RWPE2 (cell line): ENCODE data around the gene RCL1.

Source experiments
- ATAC-seq: fragments of 200-7000 bp; cut with Tn5 transposase; 3 replicates; pipeline ENCODE4 v1.9.1; 2021; ENCODE audit warnings: low read depth
- DNase-seq: peaks from one replicate; pipeline ENCODE4 v3.0.0-alpha.2; 2020; ENCODE audit warnings: low spot score
- H3K27ac ChIP-seq: fragments of 450-650 bp; 2 replicates; pipeline ENCODE4 v1.5.1; 2017; ENCODE audit warnings: mild to moderate bottlenecking; ENCODE audit not compliant: poor library complexity, severe bottlenecking
- H3K27me3 ChIP-seq: fragments of 250-450 bp; sonication (Bioruptor Pico); 2 replicates; pipeline ENCODE4 v1.5.1; 2021; ENCODE audit warnings: mild to moderate bottlenecking, moderate library complexity; ENCODE audit not compliant: insufficient read depth, poor library complexity, severe bottlenecking
- H3K36me3 ChIP-seq: fragments of 250-450 bp; sonication (Bioruptor Pico); 2 replicates; pipeline ENCODE4 v1.5.1; 2020; ENCODE audit warnings: low read depth, mild to moderate bottlenecking, moderate library complexity
- H3K4me1 ChIP-seq: fragments of 250-450 bp; sonication (Bioruptor Pico); 2 replicates; pipeline ENCODE4 v1.5.1; 2021; ENCODE audit warnings: mild to moderate bottlenecking, moderate library complexity; ENCODE audit not compliant: insufficient read depth, poor library complexity, severe bottlenecking
- H3K4me3 ChIP-seq: fragments of 250-450 bp; sonication (Bioruptor Pico); 2 replicates; pipeline ENCODE4 v1.5.1; 2021; ENCODE audit warnings: mild to moderate bottlenecking, moderate library complexity; ENCODE audit not compliant: severe bottlenecking
- H3K9me3 ChIP-seq: fragments of 250-450 bp; sonication (Bioruptor Pico); 2 replicates; pipeline ENCODE4 v1.5.1; 2021; ENCODE audit warnings: mild to moderate bottlenecking, moderate library complexity; ENCODE audit not compliant: severe bottlenecking
- CTCF ChIP-seq: fragments of 450-650 bp; IDR thresholded peaks from one replicate; pipeline ENCODE4 v1.5.1; 2017; ENCODE audit warnings: mild to moderate bottlenecking, moderate library complexity; ENCODE audit not compliant: poor library complexity, severe bottlenecking

The RCL1 gene

GRCh38 chr9:4860383-4860782 lies 67.6 kb downstream of the RCL1 start:
- H3K27ac ChIP-seq = no peak overlapping the region
- H3K36me3 ChIP-seq = peaks cover 33% of the 10 kb centered on the region
- peaks cover 2% of the 10 kb centered on the region for H3K4me1 ChIP-seq
- H3K9me3 ChIP-seq = no peaks in the 10 kb centered on the region
- no peak for DNase-seq
- no peak overlapping the region for H3K4me3 ChIP-seq
- no peaks in the 10 kb centered on the region for H3K27me3 ChIP-seq
- no peak for TF ChIP-seq CTCF
- ATAC-seq = no peak

- no peaks in the 10 kb centered on the region for H3K9me3 ChIP-seq
- peaks cover 29% of the 10 kb centered on the region for H3K36me3 ChIP-seq
- TF ChIP-seq CTCF = no peak
- H3K4me3 ChIP-seq = no peak overlapping the region
- no peak overlapping the region for H3K27ac ChIP-seq
- DNase-seq (no peak), ATAC-seq (no peak)
- peaks cover 10% of the 10 kb centered on the region for H3K4me1 ChIP-seq
- no peaks in the 10 kb centered on the region for H3K27me3 ChIP-seq
These were observed 68.4 kb downstream of the RCL1 start for GRCh38 chr9:4861145-4861544.

DNA sequence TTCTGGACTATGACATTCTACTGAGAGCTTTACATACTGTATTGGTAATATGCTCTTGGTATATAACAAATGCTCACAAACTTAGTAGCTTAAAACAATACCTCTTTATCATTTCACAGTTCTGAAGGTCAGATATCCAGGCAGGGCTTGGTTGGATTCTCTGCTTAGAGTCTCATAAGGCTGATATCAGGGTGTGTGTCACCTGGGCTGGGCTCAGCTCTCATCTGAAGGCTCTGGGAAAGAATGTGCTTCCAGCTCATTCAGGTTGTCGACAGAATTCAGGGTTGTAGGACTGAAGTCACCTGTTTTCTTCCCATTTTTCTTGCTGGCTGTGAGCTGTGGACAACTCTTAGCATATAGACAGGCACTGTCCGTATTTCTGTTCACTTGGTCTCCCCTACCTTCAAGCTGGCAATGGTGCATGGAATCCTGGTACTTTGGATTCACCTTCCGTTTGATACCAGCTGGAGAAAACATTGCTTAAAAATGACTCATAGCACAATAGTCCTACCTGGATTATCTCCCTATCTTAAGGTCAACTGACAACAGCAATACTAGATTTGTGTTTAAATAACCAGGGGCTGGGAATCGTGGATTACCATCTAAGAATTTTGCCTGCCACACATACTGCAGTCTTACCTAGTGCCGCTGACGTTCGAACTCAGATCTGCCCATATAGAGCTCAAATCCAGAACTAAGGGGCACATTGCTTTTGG lies 69.2 kb downstream of the RCL1 start:
- peaks cover 17% of the 10 kb centered on the region for H3K4me1 ChIP-seq
- no peak overlapping the region for H3K4me3 ChIP-seq
- ATAC-seq (peak; percentile 30; the same call in 1 of the 3 replicates), DNase-seq (no peak)
- H3K36me3 ChIP-seq = peaks cover 22% of the 10 kb centered on the region
- H3K9me3 ChIP-seq = no peaks in the 10 kb centered on the region
- no peak overlapping the region for H3K27ac ChIP-seq
- no peak for TF ChIP-seq CTCF
- no peaks in the 10 kb centered on the region for H3K27me3 ChIP-seq

DNA sequence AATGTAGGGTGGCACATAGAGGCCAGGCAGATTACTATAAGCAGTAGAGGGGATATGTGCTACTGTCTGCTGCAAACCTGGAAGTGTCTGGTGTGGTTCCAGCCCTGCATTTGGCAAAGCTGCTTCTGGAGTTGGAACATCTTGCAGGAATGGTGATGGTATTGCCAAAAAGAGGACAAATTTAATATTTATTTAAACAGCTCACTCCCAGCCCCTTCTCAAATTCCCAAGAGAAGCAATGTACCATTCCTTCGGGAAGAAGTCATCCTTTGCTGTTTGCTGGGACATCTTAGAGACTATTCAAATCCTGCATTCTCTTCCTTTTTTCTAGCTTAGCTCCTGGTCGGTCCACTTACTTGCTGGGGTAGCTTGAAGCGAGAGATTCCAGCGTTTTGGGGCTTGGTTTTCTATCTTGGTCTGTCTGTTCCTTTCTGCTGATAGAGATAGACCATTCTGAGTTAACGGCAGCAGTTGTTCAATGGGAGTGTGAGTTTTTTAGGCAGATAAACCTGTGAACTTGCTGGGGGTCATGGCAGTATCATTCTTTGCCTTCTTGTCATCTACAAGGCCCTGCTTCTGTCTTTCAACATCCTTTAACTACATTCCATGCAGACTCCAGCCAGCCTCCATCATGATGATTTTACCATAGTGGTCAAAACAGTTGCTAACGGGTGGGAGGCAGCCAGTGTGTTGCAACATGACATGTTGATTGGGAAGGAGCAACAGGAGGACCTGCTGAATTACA lies 69.9 kb downstream of the RCL1 start:
- Histone ChIP-seq H3K36me3 (peaks cover 16% of the 10 kb centered on the region), H3K4me3 (no peak overlapping the region), H3K9me3 (no peaks in the 10 kb centered on the region), H3K27ac (no peak overlapping the region), H3K4me1 (peaks cover 18% of the 10 kb centered on the region), H3K27me3 (no peaks in the 10 kb centered on the region)
- no peak for ATAC-seq
- no peak for DNase-seq
- TF ChIP-seq CTCF = no peak

- ATAC-seq (no peak), DNase-seq (no peak)
- H3K4me1 ChIP-seq = peaks cover 18% of the 10 kb centered on the region
- no peak overlapping the region for H3K4me3 ChIP-seq
- H3K27me3 ChIP-seq = no peaks in the 10 kb centered on the region
- H3K36me3 ChIP-seq = peaks cover 14% of the 10 kb centered on the region
- TF ChIP-seq CTCF = no peak
- H3K9me3 ChIP-seq = no peaks in the 10 kb centered on the region
- no peak overlapping the region for H3K27ac ChIP-seq
These were observed 71.5 kb downstream of the RCL1 start for GRCh38 chr9:4864234-4864661.
